Rectal smooth muscle tissue (tissue), 1 donor: ENCODE measurements around the gene MYOCOS.

ENCODE experiments used
- H3K27ac ChIP-seq: one replicate; pipeline ENCODE4 v1.7.0; 2013; ENCODE audit warnings: low read depth, low read length, inconsistent platforms
- H3K27me3 ChIP-seq: one replicate; pipeline ENCODE4 v1.7.0; 2013; ENCODE audit warnings: low read length; ENCODE audit not compliant: control insufficient read depth, insufficient read depth
- H3K36me3 ChIP-seq: one replicate; pipeline ENCODE4 v1.7.0; 2013; ENCODE audit warnings: low read length; ENCODE audit not compliant: control insufficient read depth, insufficient read depth
- H3K4me1 ChIP-seq: one replicate; pipeline ENCODE4 v1.7.0; 2013; ENCODE audit warnings: low read length; ENCODE audit not compliant: control insufficient read depth, insufficient read depth
- H3K4me3 ChIP-seq: one replicate; pipeline ENCODE4 v1.7.0; 2013; ENCODE audit warnings: low read length
- H3K9ac ChIP-seq: one replicate; pipeline ENCODE4 v1.7.0; 2013; ENCODE audit warnings: low read length

The MYOCOS gene, protein sequence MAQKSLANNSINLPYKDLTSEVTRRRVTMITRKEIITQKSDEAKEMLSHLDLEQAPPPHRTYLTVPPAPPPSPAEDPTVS

GRCh38 chr1:171622152-171622462 is at the start of gene MYOCOS:
Gene MYOCOS (plus strand): TSS chr1:171622243. CDS start chr1:171623884, 1,641 bp downstream.
- no peak within 1 kb of the TSS for H3K9ac ChIP-seq
- no peak within 1 kb of the TSS for H3K4me3 ChIP-seq
- no peaks in the 10 kb centered on the region for H3K4me1 ChIP-seq
- no peaks in the 10 kb centered on the region for H3K36me3 ChIP-seq
- no peaks in the 10 kb centered on the region for H3K27me3 ChIP-seq
- no peak within 1 kb of the TSS for H3K27ac ChIP-seq

GRCh38 chr1:171576144-171576543 is 45.9 kb upstream of the MYOCOS start:
- H3K9ac ChIP-seq, result no peak overlapping the region
- no peak overlapping the region for H3K27ac ChIP-seq
- no peaks in the 10 kb centered on the region for H3K4me1 ChIP-seq
- H3K36me3 ChIP-seq, result peaks cover 32% of the 10 kb centered on the region
- H3K4me3 ChIP-seq, result no peak overlapping the region
- H3K27me3 ChIP-seq, result no peaks in the 10 kb centered on the region

DNA sequence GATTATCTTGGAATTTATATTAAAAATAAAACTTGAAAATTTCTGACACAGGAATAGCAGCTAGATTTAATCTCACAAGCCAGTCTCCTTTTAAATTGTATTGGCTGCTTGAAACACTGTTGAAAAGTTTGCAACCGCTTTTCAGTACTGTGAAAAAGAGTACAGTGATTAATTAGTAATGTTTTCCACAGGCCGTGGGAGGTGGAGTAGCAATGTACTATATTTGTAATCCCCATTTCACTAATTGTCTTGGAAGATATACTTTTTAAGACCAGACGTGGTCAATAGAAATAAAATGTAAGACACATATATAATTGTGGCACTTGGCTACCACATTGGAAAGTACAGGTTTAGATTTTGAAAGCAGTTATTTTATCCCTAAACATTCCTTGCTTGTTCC is 40.8 kb upstream of the MYOCOS start:
- Histone ChIP-seq H3K36me3 (peaks cover 28% of the 10 kb centered on the region), H3K4me3 (no peak overlapping the region), H3K9ac (no peak overlapping the region), H3K4me1 (no peaks in the 10 kb centered on the region), H3K27me3 (no peaks in the 10 kb centered on the region), H3K27ac (no peak overlapping the region)

DNA sequence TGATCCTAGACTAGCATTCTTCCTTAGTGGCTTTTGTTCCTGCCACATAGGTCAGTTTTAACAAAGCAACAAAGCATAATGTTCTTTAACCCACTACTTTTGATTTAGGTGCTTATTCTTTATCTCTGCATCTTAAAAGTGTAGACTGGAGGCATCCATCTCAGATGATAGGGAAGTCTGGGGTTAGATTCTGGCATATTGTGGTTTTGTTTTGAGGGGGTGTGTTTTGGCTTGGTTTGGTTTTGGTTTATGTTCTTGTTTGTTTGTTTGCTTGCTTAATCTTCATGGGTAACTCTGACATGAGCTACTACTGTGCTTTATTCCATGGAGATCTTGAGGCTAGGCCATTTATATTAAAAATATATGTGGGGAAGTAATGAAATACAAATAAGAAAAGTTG is 40.3 kb upstream of the MYOCOS start:
- Histone ChIP-seq H3K36me3 (peaks cover 25% of the 10 kb centered on the region), H3K9ac (no peak overlapping the region), H3K27ac (no peak overlapping the region), H3K4me3 (no peak overlapping the region), H3K4me1 (no peaks in the 10 kb centered on the region), H3K27me3 (no peaks in the 10 kb centered on the region)

- H3K4me1 ChIP-seq, result no peaks in the 10 kb centered on the region
- H3K4me3 ChIP-seq, result no peak overlapping the region
- H3K27me3 ChIP-seq, result no peaks in the 10 kb centered on the region
- H3K36me3 ChIP-seq, result peaks cover 25% of the 10 kb centered on the region
- no peak overlapping the region for H3K27ac ChIP-seq
- H3K9ac ChIP-seq, result no peak overlapping the region
These were observed 39.5 kb upstream of the MYOCOS start for GRCh38 chr1:171582589-171582988.

GRCh38 chr1:171583591-171584201 is 38.3 kb upstream of the MYOCOS start:
- Histone ChIP-seq H3K9ac (no peak overlapping the region), H3K27me3 (no peaks in the 10 kb centered on the region), H3K4me3 (no peak overlapping the region), H3K27ac (no peak overlapping the region), H3K36me3 (peaks cover 27% of the 10 kb centered on the region), H3K4me1 (no peaks in the 10 kb centered on the region)

GRCh38 chr1:171585715-171586114 is 36.3 kb upstream of the MYOCOS start:
- no peak overlapping the region for H3K4me3 ChIP-seq
- H3K27me3 ChIP-seq, result no peaks in the 10 kb centered on the region
- no peaks in the 10 kb centered on the region for H3K4me1 ChIP-seq
- H3K9ac ChIP-seq, result no peak overlapping the region
- H3K27ac ChIP-seq, result no peak overlapping the region
- H3K36me3 ChIP-seq, result peaks cover 30% of the 10 kb centered on the region

DNA sequence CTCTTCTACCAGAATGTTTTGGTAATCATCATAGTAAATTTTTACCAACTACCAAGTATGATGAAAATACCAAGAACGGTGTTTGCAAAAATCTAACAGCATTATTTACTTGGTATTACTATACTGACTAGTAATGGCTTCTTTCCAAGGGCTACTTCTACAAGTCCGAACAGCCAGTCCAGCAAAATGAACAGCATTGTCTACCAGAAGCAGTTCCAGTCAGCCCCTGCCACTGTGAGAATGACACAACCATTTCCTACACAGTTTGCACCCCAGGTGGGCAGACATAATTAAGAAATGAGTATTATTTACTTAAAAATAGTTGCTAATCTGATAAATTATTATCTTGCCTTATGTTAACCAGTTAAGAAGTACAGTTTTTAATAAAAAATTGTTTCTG is 33.8 kb upstream of the MYOCOS start:
- H3K4me1 ChIP-seq, result no peaks in the 10 kb centered on the region
- no peaks in the 10 kb centered on the region for H3K27me3 ChIP-seq
- H3K36me3 ChIP-seq, result peaks cover 33% of the 10 kb centered on the region
- H3K9ac ChIP-seq, result no peak overlapping the region
- H3K4me3 ChIP-seq, result no peak overlapping the region
- H3K27ac ChIP-seq, result no peak overlapping the region

GRCh38 chr1:171590022-171590421 is 32.0 kb upstream of the MYOCOS start:
- H3K4me1 ChIP-seq, result no peaks in the 10 kb centered on the region

GRCh38 chr1:171595324-171595723 is 26.7 kb upstream of the MYOCOS start:
- Histone ChIP-seq H3K27ac (no peak overlapping the region), H3K27me3 (no peaks in the 10 kb centered on the region), H3K9ac (no peak overlapping the region), H3K36me3 (peaks cover 6% of the 10 kb centered on the region), H3K4me1 (no peaks in the 10 kb centered on the region), H3K4me3 (no peak overlapping the region)

More at GRCh38 chr1:171590022-171590421, 32.0 kb upstream of the MYOCOS start:
- Histone ChIP-seq H3K27ac (no peak overlapping the region), H3K36me3 (peaks cover 27% of the 10 kb centered on the region), H3K4me3 (no peak overlapping the region), H3K9ac (no peak overlapping the region), H3K27me3 (no peaks in the 10 kb centered on the region)

GRCh38 chr1:171596119-171596518 is 25.9 kb upstream of the MYOCOS start:
- H3K9ac ChIP-seq, result no peak overlapping the region
- no peak overlapping the region for H3K4me3 ChIP-seq
- no peaks in the 10 kb centered on the region for H3K27me3 ChIP-seq
- H3K4me1 ChIP-seq, result no peaks in the 10 kb centered on the region
- H3K27ac ChIP-seq, result no peak overlapping the region
- H3K36me3 ChIP-seq, result peaks cover 6% of the 10 kb centered on the region

- H3K4me3 ChIP-seq, result no peak overlapping the region
- H3K27me3 ChIP-seq, result no peaks in the 10 kb centered on the region
- H3K27ac ChIP-seq, result no peak overlapping the region
- H3K36me3 ChIP-seq, result peaks cover 4% of the 10 kb centered on the region
- H3K9ac ChIP-seq, result no peak overlapping the region
- H3K4me1 ChIP-seq, result no peaks in the 10 kb centered on the region
These were observed 25.3 kb upstream of the MYOCOS start for GRCh38 chr1:171596705-171597104.

DNA sequence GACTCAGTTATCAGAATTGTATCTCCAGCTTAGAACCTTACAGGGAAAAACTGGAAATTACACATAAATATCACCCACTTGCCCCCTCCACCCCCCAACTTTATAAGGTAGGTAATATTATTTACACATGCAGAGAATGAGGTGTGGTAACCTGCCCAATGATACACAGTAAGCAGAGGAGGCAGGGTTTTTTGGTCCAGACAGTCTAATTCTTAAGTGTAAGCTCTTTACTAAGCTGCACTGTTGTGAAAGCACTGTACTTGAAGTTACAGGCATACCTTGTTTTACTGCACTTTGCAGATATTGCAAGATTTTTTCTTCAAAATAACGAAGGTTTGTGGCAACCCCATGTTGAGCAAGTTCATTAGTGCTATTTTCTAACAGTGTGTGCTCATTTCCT is 24.8 kb upstream of the MYOCOS start:
- Histone ChIP-seq H3K27me3 (no peaks in the 10 kb centered on the region), H3K36me3 (peaks cover 2% of the 10 kb centered on the region), H3K9ac (no peak overlapping the region), H3K27ac (no peak overlapping the region), H3K4me1 (no peaks in the 10 kb centered on the region), H3K4me3 (no peak overlapping the region)
